ENCODE data around the gene TNS1.

TNS1 gene

DNA sequence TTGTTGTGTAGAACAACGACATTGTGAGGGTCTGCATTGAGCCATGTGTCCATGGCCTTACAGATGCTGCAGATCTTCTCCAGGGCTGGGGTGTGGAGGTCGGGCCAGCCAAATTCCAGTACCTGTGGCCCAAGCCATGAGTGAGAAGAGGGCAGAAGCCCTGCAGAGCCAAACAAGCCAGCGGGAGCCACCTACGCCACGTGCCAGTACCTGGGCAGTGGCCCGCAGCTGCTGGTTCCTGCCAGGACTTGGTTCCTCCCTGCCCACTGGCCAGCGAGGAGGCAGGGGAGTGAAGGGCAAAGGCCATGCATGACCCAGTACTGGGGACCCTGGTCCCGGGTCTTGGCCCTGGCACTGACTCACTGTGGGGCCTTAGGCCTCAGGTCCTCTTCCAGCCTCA lies 109.4 kb downstream of the TNS1 start:
- no peak for DNase-seq

DNA sequence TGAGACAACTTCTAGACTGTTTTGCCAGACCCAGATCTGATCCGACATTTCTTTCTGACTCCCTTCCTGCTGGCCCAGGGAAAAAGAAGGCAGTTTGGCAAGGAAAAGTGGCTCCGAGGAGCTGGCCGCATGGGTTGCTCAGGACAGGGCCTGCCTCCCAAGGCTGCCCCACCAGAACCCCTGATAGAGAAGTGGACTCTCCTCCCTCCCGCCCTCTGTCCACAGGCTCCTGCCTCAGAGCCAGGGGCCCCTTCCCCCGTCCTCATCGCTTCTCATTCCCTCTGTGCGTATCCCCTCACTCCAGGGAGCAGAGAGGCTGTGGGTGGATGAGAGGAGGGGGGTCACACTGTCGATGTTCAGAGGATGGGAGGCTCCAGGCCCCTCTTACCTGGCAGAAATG lies 110.2 kb downstream of the TNS1 start:
- DNase-seq: no peak

DNA sequence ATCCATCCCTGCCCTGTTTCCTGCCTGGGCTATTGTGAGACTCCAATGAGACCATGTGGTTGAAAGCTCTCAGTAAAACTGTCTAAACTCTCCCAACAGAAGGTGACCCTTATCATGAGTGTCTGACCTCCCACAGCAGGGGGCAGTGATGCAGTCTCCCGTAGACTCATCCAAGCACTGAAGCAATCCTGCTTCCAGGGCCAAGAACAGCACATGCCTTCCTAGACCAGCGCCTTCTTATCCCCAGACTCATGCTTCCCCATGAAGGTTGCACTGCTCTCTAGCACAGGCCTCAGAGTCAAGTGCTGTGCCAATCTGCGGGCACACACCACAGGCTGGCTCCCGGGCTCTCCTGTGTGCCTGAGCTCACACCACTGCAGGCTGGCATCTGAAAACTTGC lies 112.3 kb downstream of the TNS1 start:
- peak in 2 of 3 donors; percentile 44 to 57 for DNase-seq

DNA sequence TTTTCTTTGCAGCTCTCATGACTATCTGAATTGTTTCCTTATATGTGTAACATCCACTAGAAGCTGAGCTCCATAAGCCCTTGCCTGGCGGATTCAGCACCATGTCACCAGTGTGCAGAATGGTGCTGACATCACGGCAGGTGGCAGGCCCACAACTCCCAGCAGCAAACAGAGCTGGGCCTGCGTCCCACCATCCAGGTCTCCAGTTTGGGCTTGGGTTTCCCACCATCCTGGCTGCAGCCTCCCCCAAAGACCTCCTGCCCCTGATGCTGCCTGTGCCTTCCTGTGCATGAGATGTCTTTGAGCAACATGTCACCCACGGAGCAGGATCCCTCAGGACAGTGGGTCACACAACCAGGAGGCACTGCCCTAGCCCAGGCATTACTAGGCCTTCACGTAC lies 113.1 kb downstream of the TNS1 start:
- no peak for DNase-seq

DNA sequence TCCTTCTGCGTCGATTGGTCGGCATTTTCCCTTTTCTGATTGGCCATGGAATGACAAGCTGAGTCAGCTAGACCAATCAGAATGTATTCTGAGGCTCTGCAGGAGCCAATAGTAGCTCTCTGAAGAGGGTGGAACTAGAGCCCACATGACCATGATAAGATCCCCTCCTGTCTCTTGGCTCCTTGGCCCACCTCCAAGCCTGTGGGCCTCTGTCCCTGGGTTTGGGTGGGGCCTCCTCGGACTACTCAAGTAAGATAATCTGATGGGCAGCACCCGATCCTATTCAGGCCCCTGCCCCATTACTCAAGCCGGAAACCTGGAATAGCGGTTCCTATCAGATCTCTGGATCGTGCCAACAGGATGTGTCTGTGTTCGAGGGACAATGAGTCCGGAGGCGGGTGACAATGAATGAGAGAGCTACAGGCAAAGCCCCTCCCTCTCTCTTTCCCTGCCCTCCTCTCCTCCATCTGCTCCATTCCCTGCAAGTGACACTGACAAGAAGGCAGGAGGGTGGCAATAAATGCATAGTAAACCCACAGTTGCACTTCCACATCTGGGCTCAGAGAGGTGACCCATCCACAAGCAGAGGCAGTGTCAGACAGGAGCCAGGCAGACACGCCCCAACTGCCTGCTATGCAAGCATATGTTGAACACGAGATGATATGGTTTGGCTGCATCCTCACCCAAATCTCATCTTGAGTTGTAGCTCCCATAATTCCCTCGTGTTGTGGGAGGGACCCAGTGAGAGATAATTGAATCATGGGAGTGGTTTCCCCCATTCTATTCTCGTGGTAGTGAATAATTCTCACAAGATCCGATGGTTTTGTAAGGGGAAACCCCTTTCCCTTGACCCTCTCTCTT lies 114.7 kb downstream of the TNS1 start:
- DNase-seq: peak; percentile 64 to 79 (median 66)

DNA sequence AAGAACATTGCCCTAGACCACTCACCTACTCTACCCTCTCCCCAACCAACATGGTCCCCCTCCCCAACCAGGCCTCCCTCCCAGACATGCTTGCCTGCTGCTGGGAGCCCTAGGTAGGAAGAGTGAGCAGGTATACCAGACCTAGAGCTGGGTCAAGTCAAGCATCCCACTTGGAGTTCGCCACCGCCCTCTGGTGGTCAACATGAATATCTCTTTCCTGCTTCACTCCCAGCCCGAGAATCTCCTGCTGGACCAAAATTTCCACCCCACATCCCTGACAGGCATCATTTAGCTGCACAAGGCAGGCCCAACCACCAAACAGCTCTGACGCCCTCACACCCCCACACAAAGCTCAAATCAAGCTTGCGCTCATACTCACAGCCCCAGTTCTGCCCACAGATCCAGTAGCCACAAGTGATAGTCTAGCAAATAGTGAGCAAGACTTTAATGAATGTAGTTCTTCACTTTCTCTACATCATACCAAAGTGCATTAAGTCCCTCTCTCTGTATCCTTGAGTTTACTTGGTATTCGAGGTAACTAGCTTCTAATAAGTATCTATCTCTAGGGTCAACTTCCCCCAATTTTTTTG lies 116.0 kb downstream of the TNS1 start:
- peak; percentile 69 to 91 (median 84) for DNase-seq

DNA sequence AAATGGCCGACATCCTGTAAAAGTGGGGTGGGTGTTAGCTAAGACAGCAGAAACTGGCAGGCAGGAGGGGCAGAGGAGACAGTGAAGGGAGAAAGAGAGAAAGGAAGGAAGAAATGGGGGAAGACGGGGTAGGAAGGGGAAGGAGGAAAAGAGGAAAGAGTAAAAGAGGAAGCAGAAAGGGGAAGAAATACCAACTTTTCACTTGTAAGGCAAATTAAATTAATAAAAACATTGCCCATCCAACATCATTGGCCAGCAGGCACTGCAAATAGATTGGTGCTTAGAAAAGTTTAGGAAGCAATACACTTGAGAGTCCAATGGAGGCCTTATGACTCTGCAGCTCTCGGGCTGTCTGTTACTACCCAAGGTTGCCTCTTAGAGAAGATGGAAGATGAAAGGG lies 116.7 kb downstream of the TNS1 start:
- DNase-seq: peak in 1 of 3 donors; percentile 39

DNA sequence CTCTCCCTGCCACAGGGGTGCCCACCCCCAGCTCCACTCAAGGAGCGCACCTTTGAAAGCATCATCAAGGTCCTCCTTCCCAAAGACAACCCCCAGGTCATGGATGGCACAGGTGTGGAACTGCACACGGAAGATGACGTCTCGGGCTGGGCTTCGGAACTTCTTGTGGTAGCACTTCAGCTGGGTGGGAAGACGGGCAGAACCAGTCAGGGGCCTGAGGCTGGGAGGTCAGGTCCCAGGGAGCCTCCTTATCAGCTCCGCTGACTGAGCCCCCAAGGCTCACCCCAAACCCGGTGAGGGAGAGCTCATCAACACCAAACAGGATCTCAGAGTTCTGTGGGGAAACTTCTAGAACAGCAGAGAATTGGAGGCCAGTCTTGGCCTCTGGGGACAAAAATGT lies 117.8 kb downstream of the TNS1 start:
- DNase-seq: no peak

DNA sequence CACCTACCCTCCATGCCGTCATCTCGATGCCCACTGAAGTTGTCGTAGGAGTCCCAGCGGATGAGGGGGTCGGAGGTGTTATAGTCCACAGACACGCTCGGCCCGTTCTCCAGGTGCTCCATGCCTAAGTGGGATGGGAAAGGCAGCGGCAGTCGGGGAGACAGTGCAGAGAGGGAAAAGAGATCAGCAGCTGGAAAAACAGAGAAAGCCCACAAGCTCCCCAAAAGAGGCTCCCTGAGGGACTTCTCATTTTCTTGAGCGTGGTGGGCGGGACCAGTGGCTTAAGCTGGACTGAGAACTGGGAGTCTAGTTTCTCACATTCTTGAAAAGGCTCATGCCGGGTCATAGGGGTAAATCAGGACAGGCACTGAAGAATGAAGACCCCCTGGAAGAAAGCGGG lies 121.9 kb downstream of the TNS1 start:
- peak in 2 of 3 donors; percentile 51 to 56 for DNase-seq

DNA sequence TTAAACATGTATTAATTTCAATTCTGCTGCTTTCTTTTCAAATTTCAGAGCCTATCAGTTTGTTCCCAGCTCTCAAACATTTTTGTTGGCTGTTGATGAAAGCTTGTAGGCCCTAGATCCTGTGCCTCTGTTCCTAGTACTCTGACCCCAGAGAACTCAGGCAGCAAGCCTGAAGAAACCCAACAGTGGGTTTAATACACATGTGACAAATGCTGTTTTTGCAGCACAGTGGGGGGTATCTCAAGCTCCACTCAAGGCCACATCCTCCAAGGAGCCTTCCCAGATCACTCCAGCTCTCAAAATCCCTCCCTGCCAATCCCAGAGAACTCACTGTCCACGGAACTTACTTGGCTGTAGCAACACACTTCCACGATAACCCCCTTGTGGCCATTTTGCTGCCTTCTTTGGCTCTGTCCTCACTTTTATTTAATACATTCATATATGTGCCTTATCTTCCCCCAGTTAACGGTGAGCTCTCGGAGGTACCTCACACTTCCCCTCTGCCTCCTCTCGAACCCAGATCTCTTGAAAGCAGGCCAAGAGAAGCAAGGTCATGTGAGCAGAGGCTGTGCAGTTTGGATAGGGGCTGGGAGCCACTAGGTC lies 122.4 kb downstream of the TNS1 start:
- no peak for DNase-seq

DNA sequence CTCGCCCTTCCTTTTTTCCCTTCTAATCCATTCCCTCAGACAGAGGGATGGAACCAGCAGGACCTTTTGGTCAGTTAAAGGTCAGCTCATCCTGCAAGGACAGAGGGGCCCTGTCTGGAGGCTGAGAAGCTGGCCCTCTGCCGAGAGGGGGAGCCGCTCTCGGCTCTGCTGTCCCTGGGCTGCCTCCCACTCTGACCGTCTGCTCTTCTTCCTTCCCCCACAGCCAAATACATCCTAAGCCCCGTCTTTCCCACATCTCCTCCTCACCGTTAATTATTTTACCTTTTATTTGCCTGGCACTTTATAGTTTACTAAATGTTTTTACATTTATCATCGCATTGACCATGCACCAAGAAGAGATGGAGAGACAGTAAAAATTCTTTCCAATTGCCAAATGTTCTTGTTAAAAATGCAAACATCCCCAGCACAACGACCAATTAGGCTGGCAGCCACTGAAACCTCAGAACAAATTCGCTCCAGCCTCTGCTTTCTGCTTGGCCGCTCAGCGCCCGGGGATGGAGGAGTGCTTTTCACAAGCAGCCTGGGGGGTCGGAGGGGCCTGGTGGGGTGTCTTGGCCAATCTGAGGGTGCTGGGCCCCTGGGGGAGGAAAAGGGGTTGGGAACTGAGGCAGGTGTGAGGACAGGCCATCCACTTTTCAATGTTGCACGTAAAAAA lies 123.7 kb downstream of the TNS1 start:
- DNase-seq: no peak

DNA sequence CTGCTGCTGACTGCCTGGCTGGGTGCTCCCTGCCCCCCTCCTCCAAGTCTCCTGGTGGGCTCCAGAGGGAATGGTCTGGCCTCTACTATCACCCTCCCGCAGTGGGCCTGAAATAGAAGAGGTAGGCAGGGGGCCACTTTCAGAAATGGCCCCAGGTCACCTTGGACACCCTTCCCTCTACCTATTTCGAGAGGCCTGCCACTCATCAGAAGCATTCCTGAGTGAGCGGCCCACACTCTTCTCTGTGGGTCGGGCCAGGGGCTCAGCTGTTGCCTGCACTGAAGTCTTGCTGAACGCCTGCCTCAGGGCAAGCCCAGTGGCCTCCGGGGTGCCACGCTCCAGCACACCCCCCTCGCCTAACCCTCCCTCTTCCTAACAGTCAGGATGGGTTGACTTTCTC lies 124.9 kb downstream of the TNS1 start:
- no peak for DNase-seq

DNA sequence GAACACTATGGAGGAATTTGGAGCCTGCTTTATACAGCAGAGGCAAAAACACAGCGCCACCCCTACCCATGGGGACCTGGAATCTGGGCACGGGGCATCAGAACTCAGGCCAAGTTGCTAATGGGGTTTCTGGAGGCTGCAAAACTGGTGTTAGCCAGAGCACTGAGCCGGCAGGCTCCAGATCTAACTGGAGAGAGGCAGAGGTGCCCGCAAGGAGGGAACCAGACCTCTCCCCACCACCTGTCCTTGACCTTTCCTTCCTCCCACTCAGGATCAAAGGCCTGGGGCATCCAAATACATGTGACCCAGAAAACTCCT lies 126.6 kb downstream of the TNS1 start:
- no peak for DNase-seq

DNA sequence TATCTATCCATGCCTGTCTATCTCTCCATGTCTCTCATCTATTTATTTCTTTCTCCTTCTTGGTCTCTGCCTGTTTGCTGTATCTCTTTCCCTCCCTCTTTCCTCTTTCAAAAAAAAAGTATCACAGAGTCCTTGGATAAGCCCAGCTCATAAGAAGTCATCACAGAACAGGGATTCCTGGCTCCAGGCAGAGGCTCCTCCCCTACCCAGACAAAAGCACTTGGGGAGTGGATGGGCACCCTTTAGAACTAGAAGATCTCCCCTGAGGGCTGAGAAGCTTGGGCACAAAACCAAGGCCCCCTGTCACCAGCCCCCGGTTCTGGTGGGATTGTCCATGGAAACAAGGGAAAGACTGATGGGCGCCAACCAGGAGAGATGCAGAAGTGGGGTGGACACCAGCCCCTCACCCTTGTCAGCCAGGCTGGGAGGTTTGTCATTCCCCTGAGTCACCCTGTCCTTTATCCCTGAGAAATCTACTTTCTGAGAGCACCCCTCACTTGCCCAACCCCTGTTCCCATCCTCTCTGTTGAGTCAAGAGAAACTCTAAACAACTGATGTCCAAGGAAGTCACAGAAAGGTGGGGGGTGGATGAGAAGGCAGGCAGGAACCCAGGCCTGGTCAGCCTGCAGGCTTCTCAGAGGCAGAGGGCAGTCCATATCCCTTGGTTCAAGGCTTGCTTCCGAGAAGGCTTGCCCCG lies 127.1 kb downstream of the TNS1 start:
- peak in 1 of 3 donors; percentile 26 for DNase-seq

DNA sequence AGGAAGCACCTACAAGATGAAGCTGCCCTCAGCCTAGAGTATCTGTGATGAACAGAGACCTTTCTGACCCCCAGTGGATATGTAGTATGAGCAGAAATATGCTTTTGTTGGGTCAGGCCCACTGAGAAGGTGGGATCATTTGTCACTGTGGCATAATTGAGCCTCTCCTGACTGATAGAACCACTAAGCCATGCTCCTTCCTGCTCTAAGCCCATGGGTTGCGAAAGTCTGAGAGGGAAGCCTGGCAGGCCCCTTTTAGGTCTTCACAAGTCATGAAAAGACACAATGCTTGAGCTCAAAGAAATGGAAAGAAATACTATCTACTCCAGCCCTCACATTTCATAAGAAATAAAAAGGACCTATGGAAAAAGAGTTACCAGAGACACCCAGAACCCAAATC lies 127.7 kb downstream of the TNS1 start:
- no peak for DNase-seq

DNA sequence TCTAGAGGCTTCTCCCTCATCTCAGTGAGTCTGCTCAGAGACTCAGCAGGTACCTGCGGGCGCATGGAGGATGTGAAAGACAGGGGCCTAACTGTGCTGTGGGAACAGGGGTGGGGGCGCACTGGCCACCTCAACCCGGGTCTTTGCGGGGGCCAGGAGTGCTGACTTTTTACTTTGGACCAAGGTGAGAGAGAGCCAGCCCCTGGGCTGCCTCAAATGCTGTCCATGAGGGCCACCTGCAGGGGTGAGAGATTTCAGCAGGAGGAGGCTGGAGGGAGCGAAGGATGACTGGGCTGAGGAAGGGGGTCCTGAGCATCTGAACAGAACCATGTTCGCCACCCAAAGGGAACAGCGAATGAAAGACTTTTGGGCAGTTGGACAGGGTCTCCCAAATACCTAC lies 129.4 kb downstream of the TNS1 start:
- no peak for DNase-seq

DNA sequence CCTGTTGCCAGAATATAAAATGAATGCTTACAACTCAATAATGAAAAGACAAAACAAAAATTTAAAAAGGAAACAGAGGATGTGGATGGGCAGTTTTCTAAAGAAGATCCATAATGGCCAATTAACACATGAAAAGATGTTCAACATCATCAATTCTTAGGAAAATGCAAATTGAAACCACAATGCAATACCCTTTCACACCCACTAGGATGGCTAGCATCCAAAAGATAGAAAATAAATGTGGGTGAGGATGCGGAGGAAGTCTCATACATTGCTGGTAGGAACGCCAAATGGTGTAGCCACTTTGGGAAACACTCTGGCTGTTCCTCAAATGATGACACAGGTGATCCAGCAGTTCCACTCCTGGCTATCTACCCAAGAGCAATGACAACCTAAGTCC lies 130.5 kb downstream of the TNS1 start:
- no peak for DNase-seq

DNA sequence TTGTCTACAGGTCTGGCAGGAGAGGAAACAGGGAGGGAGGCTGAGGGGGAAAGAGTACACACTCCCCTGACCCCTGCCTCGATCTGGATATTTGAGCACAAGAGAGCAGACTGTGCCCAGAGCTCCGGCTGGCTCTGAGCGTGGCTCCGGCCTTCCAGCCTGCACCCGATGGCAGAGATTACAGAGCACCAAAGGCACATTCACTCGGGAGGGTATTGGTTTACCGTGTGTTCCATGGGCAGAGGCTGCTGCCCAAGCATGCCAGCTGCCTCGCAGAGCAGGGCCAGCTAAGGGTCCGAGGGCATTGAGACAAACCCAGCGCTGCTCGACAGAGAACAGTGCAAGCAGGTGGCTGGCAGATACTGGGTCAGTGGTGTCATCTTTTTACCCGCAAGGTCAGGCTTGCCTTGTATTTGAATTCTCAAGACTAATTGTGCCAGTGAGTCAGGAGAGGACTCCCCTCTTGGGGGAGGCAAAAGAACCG lies 132.2 kb downstream of the TNS1 start:
- no peak for DNase-seq

DNA sequence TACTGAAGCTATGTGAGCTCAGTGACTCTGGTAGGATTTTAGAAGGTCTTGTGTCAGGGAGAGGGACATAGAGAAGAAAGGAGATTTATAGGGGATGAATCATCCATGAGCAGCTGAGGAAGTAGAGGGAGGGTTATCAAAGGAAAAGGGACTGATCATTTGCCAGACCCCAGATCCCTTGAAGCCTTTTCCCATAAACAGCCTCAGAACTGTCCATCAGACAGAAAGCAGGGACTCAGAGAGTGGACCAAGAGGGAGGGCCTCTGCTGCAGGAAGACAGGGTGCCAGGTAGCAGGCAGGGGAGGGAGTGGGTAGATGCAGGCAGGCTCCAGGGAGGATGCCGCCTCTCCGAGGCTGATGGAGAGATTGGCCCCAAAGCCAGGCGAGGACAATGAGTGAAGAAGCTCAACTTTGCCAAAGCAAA lies 133.9 kb downstream of the TNS1 start:
- DNase-seq: no peak

DNA sequence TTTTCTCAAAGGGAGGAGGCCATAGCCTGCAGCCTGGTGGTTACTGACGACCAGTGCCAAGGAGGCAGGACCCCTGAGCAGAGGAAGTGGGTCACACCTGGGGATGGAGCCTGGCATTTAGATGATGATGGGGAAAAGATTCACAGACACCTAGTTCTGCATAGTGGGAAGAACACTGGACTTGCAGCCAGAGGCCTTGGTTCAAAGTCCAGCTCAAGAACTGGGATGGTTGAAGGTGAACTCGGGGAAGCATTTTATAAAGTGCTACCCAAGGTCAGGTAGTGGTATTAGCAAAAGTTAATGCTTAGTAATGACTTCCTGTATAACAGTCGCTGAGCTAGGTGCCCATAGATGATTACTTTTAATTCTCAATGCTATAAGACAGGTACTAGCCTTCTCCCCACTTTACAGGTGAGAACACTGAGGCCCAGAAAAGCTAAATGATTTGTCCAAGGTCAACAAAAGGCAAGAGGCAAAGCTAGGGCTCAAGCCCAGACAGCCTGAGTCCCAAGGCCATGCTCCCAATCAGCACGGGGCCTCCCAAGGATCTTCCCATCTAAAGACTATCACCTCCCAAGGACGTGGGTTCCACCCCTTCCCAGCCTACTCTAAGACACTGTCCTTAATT lies 134.4 kb downstream of the TNS1 start:
- DNase-seq: no peak

DNA sequence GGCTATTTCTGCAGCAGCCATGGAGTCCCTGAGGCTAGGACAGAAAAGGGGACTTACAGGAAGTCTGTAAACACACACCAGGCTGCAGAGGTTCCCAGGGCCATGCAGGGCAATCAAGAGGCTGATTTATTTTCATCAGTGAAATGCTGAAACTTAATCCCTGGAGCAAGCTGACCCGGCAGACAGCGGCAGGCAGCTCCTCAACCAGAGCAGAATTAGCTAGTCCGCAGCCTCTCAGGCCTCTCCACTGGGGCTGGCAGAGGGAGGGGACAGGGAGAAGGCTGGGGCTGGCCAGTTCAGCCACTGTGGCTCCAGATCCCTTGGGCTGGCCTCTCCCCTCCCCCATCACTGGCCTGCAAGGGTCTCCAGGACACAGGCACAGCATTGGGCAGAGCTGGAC lies 136.3 kb downstream of the TNS1 start:
- no peak for DNase-seq

DNA sequence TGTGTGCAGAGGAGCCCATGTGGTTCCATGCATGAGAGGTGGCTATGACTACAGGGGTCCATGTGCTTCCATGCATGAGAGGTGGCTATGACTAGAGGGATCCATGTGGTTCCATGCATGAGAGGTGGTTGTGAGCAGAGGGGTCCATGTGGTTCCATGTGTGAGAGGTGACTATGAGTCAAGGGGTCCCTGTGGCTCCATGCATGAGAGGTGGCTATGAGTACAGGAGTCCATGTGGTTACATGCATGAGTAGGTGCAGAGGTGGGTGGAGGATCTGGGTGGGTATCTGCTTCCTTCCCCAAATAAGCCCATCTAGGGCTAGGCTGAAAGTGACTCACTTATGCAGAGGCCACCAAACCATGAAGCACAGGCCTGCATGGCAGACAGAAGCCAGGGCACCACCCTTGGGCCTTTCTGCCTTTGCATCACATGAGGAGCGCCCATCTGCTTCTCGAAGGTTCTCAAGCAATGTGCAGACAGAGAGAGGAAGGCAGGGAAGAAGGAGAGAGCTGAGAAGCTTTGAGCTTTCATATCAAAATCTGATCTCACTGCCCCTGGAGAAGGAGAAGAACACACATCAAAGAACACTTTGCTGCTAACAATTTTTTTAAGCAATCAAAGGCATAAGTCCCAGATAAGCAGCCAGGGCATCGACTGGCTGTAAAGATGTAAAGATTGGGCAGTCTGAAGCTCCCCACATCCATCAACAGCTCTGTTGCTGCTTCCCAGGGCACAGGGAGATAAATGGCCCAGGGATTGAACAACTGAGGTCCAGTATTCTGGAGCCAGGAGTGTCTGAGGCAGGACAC lies 137.6 kb downstream of the TNS1 start:
- DNase-seq: peak; percentile 47 to 60 (median 56)

Data from suppressor macrophage treated with lipopolysaccharide for 1 hour (primary cell).